IMR-90 (cell line): Measurements from ENCODE around the gene EIF4E1B. TPM values are rescaled to one million over a fixed set of nuclear protein-coding genes. Genes with fewer than 3 reads are reported as not detected.

ENCODE experiments used
- BHLHE40 ChIP-seq: fragments of 150-350 bp; IDR thresholded peaks from 2 replicates; pipeline ENCODE4 v1.6.1; 2016; ENCODE audit warnings: mild to moderate bottlenecking, low read depth, low read length
- CEBPB ChIP-seq: IDR thresholded peaks from 2 replicates; pipeline ENCODE4 v1.6.1; 2012; ENCODE audit warnings: low read depth, low read length, improper control_type of control experiment
- MAFK ChIP-seq: IDR thresholded peaks from 2 replicates; pipeline ENCODE4 v1.6.1; 2012; ENCODE audit warnings: low read depth, low read length, improper control_type of control experiment
- MXI1 ChIP-seq: IDR thresholded peaks from 2 replicates; pipeline ENCODE4 v1.6.1; 2012; ENCODE audit warnings: low read depth, mild to moderate bottlenecking, low read length, moderate library complexity, borderline replicate concordance
- RCOR1 ChIP-seq: IDR thresholded peaks from 2 replicates; pipeline ENCODE4 v1.6.1; 2012; ENCODE audit warnings: mild to moderate bottlenecking, low read length, improper control_type of control experiment; ENCODE audit not compliant: insufficient replicate concordance
- polyA plus RNA-seq, 3 experiments: library from polyadenylated mRNA; depleted of rRNA; stranded (reverse); fragments of >200 nt; gene quantifications; 2 replicates each; pipeline ENCODE4 v1.2.3, GENCODE V29; 2012; ENCODE audit warnings: low replicate concordance in 1 of 3
- total RNA-seq: library from RNA; depleted of rRNA; stranded (reverse); fragments of >200 nt; gene quantifications from 2 replicates; pipeline ENCODE4 v1.2.3, GENCODE V29; 2012
- TF ChIP-seq, protein P1 (sequence below): conservative IDR thresholded peaks from 2 replicates; pipeline ENCODE4 v1.5.1; 2012; ENCODE audit warnings: mild to moderate bottlenecking, low read depth, low read length, improper control_type of control experiment

The EIF4E1B gene
- total and polyA plus RNA-seq, 2 of the 4 experiments (the other 2 are of a cell fraction), result not detected

DNA sequence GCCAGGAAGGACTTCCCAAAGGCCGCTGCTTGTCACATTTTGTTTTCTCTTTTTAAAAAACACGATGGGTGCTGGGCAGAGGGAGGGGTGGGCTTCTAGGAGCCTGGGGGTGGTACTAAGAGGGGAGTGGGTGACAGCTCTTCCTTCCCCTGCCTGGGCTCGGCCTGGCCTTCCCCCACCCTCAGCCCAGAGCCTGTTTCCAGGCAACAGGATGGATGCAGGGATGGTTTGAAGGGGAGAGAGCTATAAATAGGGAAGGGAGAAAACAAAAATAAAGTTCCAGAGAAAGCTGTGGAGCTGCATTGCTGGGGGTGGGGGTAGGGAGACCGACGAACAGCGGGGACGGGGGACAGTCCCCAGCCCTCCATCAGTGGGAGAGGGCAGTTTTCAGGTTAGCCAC, 14.0 kb upstream of the EIF4E1B start (continued):
- TF ChIP-seq, protein P1, sequence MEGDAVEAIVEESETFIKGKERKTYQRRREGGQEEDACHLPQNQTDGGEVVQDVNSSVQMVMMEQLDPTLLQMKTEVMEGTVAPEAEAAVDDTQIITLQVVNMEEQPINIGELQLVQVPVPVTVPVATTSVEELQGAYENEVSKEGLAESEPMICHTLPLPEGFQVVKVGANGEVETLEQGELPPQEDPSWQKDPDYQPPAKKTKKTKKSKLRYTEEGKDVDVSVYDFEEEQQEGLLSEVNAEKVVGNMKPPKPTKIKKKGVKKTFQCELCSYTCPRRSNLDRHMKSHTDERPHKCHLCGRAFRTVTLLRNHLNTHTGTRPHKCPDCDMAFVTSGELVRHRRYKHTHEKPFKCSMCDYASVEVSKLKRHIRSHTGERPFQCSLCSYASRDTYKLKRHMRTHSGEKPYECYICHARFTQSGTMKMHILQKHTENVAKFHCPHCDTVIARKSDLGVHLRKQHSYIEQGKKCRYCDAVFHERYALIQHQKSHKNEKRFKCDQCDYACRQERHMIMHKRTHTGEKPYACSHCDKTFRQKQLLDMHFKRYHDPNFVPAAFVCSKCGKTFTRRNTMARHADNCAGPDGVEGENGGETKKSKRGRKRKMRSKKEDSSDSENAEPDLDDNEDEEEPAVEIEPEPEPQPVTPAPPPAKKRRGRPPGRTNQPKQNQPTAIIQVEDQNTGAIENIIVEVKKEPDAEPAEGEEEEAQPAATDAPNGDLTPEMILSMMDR, result no peak
- TF ChIP-seq MXI1, result no peak
- TF ChIP-seq BHLHE40, result no peak
- TF ChIP-seq MAFK, result no peak
- TF ChIP-seq RCOR1, result no peak
- TF ChIP-seq CEBPB, result no peak
